Testis (tissue), 3 donors: ENCODE measurements around the gene NXT1. TPM values are rescaled to one million over a fixed set of nuclear protein-coding genes. Genes with fewer than 3 reads are reported as not detected.

ENCODE experiments used
- DNase-seq: peaks from one replicate; pipeline ENCODE4 v3.0.0-alpha.2; 2019
- H3K27ac ChIP-seq, 2 donors: fragments of 200-600 bp; sonication (generic); one replicate each; pipeline ENCODE4 v1.5.1; 2019
- H3K27me3 ChIP-seq: fragments of 200-600 bp; sonication (generic); one replicate; pipeline ENCODE4 v1.5.1; 2019
- H3K36me3 ChIP-seq: fragments of 200-600 bp; sonication (generic); one replicate; pipeline ENCODE4 v1.5.1; 2017; ENCODE audit warnings: low read depth; ENCODE audit errors: missing control alignments
- H3K4me1 ChIP-seq: fragments of 200-600 bp; sonication (generic); one replicate; pipeline ENCODE4 v1.5.1; 2019
- H3K4me3 ChIP-seq, 2 donors: fragments of 200-600 bp; sonication (generic); one replicate each; pipeline ENCODE4 v1.5.1; 2017 to 2019
- H3K9me3 ChIP-seq: fragments of 200-600 bp; sonication (generic); one replicate; pipeline ENCODE4 v1.5.1; 2017
- CTCF ChIP-seq, 3 experiments: fragments of 450-650 bp in 2 of 3; fragments of 200-600 bp in 1 of 3; sonication (generic) in 1 of 3; IDR thresholded peaks; one replicate each; pipeline ENCODE4 v1.5.1; 2016 to 2019; ENCODE audit warnings: antibody characterized with exemption in 3 of 3, mild to moderate bottlenecking in 2 of 3, moderate library complexity in 1 of 3
- POLR2A ChIP-seq: fragments of 450-650 bp; IDR thresholded peaks from one replicate; pipeline ENCODE4 v1.6.1; 2017; ENCODE audit warnings: antibody characterized with exemption, mild to moderate bottlenecking, moderate library complexity
- WGBS, 2 donors: methylation state at CpG; one replicate each; pipeline ENCODE4 v1.1.5; 2018; 5-methylcytosine and 5-hydroxymethylcytosine counted together
- intact Hi-C: fragments of 100-400 bp; cut with DNase I; formaldehyde crosslinking; loops from one replicate; pipeline ENCODE4 v1.15.1; 2023; ENCODE audit warnings: low total_unique reads
- polyA plus RNA-seq: library from polyadenylated mRNA; stranded (reverse); fragments of 350-450 nt; fragmentation: Illumina TruSeq; extraction: RNeasy Lipid Tissue Mini Kit (QIAGEN cat#74804); gene quantifications from one replicate; pipeline ENCODE4 v1.2.3, GENCODE V29; 2014; ENCODE audit warnings: low read depth, low replicate concordance; ENCODE audit not compliant: insufficient read depth
- total RNA-seq, 2 donors: library from RNA; depleted of rRNA; stranded (reverse); fragments of >200 nt; gene quantifications; one replicate each; pipeline ENCODE4 v1.2.3, GENCODE V29; 2016

NXT1 gene
- total and polyA plus RNA-seq, 3 donors from 2014 or later: 26.3 to 48.0 (median 40.3) TPM

- Histone ChIP-seq H3K36me3 (no peaks in the 10 kb centered on the region), H3K4me1 (peaks cover 28% of the 10 kb centered on the region), H3K27ac (peak overlapping the region; percentile 90 to 97), H3K27me3 (no peaks in the 10 kb centered on the region), H3K4me3 (peak overlapping the region; percentile 53 to 75), H3K9me3 (no peaks in the 10 kb centered on the region)
- intact Hi-C loops: loop anchor here (10.0 kb wide), 1 partner anchor 267 kb away; no protein-coding TSS in a partner anchor
- DNase-seq: peak; percentile 100
- peak; percentile 19 for TF ChIP-seq POLR2A
- peak in 1 of 3 experiments; percentile 21 for TF ChIP-seq CTCF (IDR thresholded peaks at IDR 0.05)
- 0% methylated on average over 40 to 60 of the region's 71 CpGs for WGBS, 2 donors
These were observed 7.4 kb downstream of the NXT1 start for GRCh38 chr20:23357767-23358562.

DNA sequence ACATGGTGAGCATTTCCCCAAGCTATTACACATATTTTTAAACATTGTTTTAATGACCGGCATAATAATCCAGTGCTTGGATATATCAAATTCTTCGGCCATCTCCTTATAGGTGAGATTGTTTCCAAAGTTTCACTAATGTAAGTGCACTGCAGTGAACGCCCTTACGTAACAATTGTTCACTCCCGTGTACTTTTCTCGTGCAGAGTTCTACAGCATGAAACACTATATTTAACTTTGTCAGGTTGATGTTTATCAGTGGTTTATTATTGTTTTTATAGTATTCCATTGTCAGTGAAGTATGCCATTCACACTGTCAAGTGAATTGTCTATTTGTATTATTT, 7.9 kb downstream of the NXT1 start:
- TF ChIP-seq POLR2A: no peak
- no peak for TF ChIP-seq CTCF (IDR thresholded peaks at IDR 0.05)
- intact Hi-C loops: loop anchor here (10.0 kb wide), 1 partner anchor 266 kb away; no protein-coding TSS in a partner anchor
- H3K27ac ChIP-seq: peak overlapping the region; percentile 90 to 97
- H3K4me1 ChIP-seq: peaks cover 34% of the 10 kb centered on the region
- H3K9me3 ChIP-seq: no peaks in the 10 kb centered on the region
- peak; percentile 8 for DNase-seq
- H3K4me3 ChIP-seq: peak overlapping the region; percentile 53 to 75
- no peaks in the 10 kb centered on the region for H3K27me3 ChIP-seq
- H3K36me3 ChIP-seq: no peaks in the 10 kb centered on the region
- whole genome bisulfite sequencing, 2 donors: 10 to 13% methylated on average over 6 of the region's 6 CpGs

DNA sequence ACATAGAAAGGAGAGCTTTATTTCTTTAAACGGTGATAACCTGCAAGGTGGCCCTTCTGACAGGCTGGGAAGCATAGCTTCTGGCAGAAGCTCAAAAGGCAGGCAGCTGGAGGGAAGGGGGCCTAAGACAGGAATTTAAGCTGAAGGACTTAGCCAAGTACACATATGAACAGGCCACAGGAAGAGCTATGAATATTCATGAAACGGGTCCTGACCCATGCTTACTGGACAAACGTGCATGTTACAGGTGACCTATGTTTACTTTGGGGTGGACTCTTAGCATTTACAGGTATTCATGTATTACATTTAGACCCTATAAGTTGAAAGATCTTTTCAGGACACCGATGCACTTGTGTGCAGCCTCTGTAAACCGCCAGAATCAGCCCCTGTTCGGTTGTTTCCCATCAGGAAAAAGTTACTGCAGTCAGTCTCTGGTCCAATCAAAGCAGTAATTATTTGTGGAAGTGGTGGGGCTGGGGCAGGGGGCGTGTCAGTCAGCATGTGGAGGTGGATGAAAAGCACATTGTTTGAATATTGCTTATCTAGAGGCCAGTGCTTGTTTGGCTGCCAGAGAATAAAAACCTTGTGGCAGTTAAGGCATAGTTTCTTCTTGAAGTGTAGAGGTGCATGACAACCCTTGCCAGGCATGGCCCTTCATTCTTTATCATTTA, 8.5 kb downstream of the NXT1 start:
- H3K27ac ChIP-seq: peak overlapping the region; percentile 90 to 97
- H3K36me3 ChIP-seq: no peaks in the 10 kb centered on the region
- H3K27me3 ChIP-seq: no peaks in the 10 kb centered on the region
- DNase-seq: peak; percentile 88
- no peaks in the 10 kb centered on the region for H3K9me3 ChIP-seq
- H3K4me3 ChIP-seq: no peak overlapping the region
- TF ChIP-seq CTCF (IDR thresholded peaks at IDR 0.05) (no peak), POLR2A (no peak)
- intact Hi-C loops: loop anchor here (10.0 kb wide), 1 partner anchor 266 kb away; no protein-coding TSS in a partner anchor
- WGBS, 2 donors: 29 to 37% methylated on average over 7 of the region's 7 CpGs
- H3K4me1 ChIP-seq: peaks cover 37% of the 10 kb centered on the region

DNA sequence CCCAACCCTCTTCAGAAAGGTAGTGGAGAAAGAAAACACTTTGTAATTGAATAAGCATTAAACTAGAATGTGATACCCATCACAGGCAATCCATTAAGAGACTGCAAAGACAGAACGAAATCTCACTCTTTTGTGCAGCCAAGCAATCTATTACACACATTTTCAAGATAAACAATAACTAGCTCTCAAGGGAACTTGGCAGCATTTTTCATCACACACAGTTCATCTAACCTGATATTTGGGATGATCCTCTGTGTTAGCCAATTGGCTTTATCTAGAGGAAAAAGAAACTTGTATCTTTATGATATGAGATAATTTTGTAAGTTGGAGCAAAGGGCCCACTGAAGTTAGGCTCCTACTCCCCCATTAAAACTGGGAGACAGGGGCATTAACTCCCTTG, 9.9 kb downstream of the NXT1 start:
- H3K27ac ChIP-seq: peak overlapping the region; percentile 90 to 97
- peaks cover 51% of the 10 kb centered on the region for H3K4me1 ChIP-seq
- intact Hi-C loops: loop anchor here (5.0 kb wide), 1 partner anchor 62 kb away; the partner anchor contains the start of gene NAPB
- H3K9me3 ChIP-seq: no peaks in the 10 kb centered on the region
- DNase-seq: no peak
- TF ChIP-seq CTCF (IDR thresholded peaks at IDR 0.05) (no peak), POLR2A (no peak)
- H3K4me3 ChIP-seq: peak overlapping the region in 1 of 2 donors; percentile 94
- no peaks in the 10 kb centered on the region for H3K36me3 ChIP-seq
- WGBS, 2 donors: 25 to 27% methylated on average over 1 of the region's 1 CpG
- H3K27me3 ChIP-seq: no peaks in the 10 kb centered on the region
